GM19035 (cell line): ENCODE data around the gene FBLN7.
"Not testable (repeated sequence)": the region's sequence is repeated elsewhere in the genome, so short reads cannot be mapped to it uniquely, and the experiment has no call there.

Experiments
- ATAC-seq: cut with Tn5 transposase; IDR thresholded peaks from one replicate; pipeline ENCODE4 v1.9.1; 2021; ENCODE audit not compliant: unreplicated experiment

Gene FBLN7, protein sequence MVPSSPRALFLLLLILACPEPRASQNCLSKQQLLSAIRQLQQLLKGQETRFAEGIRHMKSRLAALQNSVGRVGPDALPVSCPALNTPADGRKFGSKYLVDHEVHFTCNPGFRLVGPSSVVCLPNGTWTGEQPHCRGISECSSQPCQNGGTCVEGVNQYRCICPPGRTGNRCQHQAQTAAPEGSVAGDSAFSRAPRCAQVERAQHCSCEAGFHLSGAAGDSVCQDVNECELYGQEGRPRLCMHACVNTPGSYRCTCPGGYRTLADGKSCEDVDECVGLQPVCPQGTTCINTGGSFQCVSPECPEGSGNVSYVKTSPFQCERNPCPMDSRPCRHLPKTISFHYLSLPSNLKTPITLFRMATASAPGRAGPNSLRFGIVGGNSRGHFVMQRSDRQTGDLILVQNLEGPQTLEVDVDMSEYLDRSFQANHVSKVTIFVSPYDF

DNA sequence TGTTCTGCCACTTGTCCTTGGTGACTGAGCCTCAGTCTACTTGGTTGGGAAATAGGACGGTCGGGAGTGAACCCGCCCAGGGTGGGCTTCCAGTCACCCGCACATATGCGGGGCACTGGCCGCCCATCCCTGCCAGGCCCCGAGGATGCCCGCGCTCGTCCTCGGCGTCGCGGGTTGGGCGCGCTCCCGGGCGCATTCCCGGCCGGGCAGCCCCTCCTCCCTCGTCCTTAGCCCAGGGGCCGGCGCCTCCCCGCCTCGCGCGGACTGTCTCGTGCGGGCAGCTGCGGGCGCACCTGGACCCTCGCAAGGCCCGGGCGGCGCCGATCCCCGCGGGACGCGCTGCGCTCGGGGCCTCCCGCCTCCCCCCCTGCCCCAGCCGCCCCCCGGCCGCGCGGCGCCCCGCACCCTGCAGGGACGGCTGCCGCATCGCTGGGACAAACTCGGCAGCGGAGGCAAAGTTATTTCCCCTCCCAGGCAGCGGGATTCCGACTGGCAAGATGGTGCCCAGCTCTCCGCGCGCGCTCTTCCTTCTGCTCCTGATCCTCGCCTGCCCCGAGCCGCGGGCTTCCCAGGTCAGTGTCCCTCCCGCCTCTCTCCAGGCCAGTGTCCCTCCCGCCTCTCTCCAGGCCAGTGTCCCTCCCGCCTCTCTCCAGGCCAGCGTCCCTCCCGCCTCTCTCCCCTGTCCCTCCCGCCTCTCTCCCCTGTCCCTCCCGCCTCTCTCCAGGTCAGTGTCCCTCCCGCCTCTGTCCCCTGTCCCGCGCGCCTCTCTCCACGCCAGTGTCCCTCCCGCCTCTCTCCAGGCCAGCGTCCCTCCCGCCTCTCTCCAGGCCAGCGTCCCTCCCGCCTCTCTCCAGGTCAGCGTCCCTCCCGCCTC lies at the start of gene FBLN7:
FBLN7 (plus strand) TSS at position 227 of the 874 bp plus-strand sequence; CDS start at position 498, 271 bp downstream.
- ATAC-seq = no peak

DNA sequence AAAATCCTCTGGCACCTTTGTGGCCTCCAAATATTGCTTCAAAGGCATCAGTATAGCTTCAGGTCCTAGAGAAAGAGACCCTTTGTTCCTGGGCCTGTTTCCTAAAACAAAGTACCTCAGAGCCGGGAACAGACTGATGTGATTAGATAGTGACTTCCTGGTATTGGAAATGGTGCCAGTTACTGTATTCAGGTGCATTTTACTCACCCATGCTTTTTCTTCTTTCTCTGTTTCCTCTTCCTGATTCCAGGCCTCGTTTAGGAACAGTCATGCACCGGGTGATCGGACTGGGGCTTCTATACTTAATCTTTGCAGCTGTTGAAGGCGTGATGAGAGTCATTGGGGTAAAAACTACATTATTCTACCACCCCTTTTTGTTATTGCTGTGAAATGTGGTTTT lies 48.8 kb upstream of the FBLN7 start:
- no peak for ATAC-seq

DNA sequence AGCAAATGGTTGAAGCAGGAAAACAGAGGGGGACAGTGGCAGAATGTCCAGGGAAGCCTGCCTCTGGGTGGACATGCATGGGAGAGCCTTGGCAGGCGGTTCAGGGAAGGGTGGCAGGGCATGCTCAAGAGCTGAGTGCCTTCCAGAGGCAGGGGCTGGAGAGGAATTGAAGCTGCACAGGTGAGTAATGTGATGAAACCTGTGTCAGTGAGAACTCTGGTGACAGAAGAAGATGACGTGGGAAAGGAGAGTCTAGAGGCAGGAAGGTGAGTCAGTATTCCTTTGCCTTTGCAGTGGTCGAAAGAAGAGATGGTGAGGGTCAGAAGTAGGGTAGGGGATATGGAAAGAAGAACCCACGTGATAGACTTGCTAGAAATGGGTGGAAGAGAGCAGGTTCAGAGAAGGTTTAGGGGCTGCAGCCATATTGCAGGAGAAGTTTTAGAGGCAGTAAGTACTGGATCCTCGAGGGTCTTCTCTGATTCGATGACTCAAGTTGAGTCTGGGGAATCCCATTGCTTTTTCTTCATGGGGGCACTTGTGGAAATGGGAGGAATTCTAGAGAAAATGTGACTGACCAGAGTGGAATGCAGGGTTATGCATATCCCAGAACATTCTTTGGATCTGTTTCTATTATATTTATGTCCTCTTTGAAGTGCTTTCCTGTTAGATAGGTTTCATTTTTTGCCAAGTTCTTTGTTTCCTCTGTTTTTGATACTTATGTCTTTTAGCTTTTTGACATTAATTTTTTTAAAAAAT lies 45.7 kb upstream of the FBLN7 start:
- ATAC-seq = no peak

DNA sequence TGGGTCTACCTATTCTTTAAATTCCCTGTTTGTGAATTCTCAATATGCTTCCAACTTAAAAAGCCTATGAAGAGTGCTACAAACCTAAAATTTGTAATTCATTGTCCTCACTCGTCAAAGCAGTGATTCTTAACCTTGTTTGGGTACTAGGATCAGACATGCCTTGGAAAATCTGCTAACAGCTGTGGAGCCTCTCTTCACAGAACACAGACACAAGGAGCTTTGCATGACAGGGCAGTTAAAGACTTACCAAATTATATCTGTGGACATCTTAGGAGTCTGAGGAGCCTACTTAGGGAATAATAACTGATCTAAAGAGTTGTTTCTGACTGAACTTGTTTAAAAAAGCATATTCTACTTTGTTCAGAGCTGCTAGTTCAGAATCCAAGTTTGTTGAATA lies 45.0 kb upstream of the FBLN7 start:
- ATAC-seq = no peak

DNA sequence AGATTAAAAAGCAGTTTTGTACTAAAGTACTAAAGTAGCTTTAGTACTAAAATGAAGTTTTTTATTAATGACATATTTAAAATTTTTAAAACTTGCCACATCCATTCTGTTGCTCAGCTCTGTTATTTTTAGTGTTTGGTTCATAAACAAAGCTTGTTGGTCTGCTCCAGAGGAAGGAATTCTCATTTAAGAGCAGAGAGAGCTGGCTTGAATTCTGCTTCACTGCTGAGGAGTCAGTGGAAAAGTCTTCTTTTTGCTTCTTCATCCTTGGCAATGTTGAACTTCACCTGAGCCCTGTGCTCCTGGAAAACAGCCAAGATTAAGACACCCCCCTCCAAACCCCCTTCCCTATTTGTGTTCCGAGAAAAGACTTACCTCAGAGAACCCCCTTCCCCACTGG lies 42.5 kb upstream of the FBLN7 start:
- ATAC-seq = no peak

DNA sequence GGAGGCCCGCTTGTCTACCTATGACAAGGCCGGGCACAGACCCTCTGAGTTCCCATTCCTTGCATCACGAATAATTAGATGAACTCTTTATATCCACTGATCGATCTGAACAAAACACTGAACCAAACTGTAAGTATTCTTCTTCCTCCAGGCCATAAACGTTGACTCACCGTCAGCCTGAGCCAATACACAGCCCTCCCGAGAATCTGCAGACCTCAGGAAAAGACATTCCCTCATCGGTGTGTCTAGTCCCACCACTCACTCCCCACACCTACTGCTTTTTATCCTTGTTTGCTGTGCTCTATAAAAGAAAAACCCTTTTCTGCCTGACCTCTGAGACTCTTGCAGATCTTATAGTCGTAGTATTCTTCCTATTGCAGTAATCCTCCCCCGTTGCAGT lies 42.1 kb upstream of the FBLN7 start:
- ATAC-seq = no peak

DNA sequence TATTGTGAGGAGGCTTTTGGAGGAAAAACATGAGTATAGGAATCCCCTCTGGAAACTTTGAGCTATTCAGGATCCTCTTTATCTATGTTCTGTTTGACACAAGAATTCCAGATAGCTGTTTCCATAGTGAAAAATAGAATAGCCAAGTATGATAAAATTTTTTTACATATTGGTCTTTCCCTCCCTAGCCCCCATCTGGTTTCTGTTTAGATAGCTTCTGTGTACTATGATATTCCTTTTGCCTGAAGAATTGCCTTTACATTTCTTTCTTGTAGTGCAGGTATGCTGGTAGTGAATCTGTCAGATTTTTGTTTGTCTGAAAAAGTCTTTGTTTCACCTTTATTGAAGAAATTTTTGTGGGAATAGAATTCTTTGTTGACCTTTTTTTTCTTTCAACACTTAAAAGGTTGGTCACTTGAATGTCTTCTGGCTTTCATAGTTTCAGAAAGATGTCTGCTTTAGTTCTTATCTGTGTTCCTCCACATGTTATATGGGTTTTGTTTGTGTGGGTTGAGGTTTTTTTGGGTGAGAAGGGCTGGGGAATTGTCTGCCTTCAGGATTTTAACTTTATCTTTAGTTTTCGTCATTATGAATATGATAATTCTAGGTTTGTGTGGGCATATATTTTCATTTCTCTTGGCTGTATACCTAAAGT lies 29.9 kb upstream of the FBLN7 start:
- no peak for ATAC-seq

DNA sequence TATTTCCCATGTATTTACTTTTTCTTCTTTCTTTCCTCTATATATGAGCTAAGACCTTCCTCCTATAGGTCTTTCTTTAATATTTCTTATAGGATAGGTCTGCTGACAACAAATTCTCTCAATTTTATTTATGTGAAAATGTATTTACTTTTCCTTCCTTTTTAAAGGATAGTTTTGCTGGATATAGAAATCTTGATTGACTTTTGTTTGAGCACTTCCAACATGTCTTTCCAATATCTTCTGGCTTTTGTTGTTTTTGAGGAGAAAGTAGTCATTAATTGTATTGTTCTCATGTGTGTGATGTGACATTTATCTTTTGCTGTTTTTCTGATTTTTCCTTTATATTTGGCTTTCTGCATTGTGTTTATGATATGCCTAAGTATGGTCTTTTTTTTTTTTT lies 28.9 kb upstream of the FBLN7 start:
- ATAC-seq = no peak

DNA sequence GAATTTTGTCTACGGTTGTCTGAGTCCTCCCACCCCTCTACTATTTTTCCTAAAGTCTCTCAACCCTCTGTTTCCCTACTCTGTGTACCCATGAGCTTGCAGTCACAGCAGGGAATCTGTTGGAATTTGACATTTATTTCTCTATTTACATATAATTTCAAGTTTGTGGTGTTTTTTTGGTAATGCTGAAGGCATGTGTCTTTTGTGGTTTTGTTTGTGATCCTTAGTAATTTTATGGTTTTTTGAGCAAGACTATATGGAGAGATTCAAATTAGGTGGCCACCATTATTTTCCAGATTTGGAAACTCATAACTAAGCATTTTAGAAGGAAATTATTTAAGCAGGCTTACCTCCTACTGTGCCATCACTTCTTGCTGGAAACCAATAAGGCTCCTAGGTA lies 27.2 kb upstream of the FBLN7 start:
- ATAC-seq = no peak

DNA sequence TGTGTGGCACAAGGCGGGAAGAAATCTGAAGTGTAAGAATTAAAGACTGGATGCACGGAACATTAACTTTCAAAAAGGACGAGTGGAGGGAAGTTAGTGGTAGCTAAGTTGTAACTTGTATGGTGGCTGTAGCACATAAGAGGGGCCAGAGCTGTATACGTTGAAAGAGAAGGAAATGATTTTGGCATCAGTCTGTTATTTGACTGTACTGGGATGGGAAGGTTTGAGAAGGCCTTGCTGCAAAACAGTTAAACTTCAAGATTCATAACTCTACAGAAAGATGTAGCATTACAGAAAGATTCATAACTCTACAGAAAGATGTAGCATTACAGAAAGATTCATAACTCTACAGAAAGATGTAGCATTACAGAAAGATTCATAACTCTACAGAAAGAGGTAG lies 24.8 kb upstream of the FBLN7 start:
- not testable (repeated sequence) for ATAC-seq

DNA sequence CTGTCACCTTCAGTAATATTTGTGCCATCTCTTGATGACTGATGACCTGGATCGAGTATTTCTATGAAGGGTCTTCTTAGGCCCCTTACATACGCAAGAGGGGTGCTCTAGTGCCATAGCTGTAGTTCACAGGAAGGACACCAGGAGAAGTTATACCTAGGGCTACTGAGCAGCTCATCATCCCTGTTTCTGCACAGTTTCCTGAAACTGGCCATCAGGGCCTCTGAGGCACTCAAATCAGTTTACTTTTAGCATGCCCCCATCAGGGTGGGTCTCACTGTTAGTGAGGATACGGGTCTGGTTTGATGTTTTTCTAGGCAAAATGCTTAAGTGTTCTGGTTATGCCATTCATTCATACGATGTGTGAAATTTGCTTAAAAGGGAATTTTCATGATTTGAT lies 20.0 kb upstream of the FBLN7 start:
- no peak for ATAC-seq

DNA sequence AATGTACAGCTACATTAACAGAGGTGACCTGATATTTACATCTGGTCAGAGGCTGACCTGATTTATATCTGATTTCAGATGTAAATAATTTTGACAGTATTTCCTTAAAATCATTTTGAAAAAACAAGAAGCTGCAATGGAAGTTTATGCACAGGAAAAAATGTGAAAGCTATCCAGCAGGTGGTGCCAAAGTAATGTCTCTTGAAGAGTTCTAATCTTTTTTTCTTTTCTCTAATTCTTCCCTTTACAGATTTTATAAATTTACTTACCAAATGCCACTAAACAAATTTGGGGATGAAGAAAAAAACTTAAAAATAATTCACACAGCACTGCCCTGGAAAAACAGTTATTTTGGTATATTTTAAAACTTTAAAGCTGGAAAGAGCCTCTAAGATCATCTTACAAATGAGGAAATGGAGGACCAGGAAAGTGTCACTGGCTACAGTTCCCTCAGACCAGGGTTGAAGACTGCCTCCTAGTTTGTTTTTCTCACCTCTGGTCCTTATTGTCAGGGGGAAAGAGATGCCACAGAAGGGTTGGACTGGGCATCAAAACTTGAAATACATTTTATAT lies 16.4 kb upstream of the FBLN7 start:
- ATAC-seq = no peak

DNA sequence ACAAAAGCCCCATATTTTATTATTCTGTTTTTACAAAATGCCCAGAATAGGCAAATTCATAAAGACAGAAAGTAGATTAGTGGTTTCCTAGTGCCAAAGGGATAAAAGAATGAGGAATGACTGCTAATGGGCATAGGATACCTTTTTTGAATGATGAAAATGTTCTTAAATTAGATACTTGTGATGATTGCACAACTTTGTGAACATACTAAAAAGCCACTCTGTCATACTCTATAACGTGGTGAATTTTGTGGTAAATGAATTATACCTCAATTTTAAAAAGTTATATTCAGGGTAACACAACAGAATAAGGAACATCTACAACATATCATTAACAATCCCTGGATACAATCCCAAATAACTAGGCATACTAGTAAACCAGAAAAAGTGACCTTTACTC lies 9.1 kb upstream of the FBLN7 start:
- no peak for ATAC-seq

DNA sequence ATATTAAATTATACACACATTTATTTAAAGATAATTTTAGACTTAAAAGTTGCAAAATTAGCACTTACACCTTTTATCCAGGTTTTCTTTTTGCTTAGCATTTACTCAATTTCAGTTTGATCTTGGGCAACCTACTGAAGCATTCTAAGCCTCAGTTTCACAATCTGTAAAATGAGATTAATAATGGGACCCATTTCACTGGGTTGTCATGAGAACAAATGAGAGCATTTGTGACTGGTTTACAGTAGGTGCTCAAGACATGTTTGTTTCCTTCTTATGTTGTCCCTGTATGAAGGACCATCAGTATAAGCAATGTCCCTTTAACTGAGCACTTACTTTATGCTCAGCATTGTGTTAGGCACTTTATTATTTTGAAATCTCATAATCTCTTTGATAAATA lies 4.8 kb upstream of the FBLN7 start:
- no peak for ATAC-seq

DNA sequence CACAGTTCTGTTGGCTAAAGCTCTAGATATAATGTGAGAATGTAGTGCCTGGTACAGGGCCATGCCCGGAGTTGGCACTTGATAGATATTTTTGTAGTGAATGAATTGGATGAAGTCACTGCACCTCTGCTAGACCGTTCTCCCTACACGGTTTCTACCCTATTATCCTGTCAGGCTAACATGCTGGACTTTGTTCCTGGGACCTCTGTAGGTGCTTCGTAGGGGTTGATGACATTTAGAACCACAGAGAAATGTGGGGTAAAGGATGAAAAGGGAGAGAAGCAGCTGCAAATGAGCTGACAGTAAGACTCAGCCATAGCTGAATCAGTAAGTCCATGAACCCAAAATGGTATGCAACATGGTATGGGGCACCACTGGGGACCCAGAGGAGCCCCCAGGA lies 4.1 kb upstream of the FBLN7 start:
- no peak for ATAC-seq

DNA sequence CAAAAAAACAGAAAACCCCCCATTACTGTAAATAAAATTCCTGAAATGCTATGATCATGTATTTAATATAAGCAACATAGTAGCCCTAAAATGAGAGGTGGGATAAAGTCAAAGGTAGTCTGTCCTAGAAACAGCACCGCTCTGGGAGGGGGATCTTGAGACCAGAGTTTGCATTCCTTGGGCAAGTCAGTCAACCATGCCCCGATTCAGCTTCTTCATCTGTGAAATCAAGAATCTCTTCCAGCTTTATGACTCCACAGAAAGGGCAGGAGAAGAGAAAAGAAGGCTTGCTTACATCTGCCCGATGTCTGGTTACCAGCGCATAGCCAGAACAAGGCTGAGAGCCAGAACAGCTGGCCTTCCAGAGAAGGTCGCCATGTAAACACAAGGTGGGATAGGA lies 2.1 kb upstream of the FBLN7 start:
- ATAC-seq = no peak

DNA sequence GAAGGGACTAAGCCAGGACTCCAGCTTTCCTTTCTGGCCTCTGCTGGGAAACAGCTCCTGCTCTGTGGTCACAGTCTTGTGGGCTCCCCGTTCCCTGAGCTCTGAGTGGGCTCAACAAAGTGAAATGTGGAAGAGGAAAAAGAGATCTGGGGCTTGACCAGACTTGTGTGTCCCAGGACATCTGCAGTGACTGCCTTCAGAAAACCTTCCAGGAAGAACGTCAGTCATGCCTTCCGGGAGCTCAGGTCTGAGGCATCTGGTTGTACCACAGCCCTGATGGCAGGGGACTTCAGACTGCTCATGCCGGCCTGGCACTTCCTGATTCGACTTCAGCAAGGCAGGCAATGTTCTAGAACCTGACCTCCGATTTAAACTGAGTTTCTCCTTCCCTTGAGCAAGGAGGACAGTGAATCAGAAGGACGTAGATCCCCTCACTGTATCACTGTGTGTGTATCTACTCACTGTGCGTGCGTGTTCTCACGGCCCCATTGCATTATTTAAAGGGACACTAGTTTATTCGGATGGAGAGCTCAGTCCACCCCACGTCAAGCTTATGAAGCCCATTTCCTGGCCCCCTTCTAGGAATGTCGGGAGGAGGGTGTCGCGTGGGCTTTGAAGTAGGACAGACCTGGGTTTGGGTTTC lies 548 bp upstream of the FBLN7 start:
- ATAC-seq = no peak

DNA sequence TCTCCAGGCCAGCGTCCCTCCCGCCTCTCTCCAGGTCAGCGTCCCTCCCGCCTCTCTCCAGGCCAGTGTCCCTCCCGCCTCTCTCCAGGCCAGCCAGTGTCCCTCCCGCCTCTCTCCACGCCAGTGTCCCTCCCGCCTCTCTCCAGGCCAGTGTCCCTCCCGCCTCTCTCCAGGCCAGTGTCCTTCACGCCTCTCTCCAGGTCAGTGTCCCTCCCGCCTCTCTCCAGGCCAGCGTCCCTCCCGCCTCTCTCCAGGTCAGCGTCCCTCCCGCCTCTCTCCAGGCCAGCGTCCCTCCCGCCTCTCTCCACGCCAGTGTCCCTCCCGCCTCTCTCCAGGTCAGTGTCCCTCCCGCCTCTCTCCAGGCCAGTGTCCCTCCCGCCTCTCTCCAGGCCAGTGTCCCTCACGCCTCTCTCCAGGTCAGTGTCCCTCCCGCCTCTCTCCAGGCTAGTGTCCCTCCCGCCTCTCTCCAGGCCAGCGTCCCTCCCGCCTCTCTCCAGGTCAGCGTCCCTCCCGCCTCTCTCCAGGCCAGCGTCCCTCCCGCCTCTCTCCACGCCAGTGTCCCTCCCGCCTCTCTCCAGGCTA lies 939 bp downstream of the FBLN7 start:
- ATAC-seq = not testable (repeated sequence)

DNA sequence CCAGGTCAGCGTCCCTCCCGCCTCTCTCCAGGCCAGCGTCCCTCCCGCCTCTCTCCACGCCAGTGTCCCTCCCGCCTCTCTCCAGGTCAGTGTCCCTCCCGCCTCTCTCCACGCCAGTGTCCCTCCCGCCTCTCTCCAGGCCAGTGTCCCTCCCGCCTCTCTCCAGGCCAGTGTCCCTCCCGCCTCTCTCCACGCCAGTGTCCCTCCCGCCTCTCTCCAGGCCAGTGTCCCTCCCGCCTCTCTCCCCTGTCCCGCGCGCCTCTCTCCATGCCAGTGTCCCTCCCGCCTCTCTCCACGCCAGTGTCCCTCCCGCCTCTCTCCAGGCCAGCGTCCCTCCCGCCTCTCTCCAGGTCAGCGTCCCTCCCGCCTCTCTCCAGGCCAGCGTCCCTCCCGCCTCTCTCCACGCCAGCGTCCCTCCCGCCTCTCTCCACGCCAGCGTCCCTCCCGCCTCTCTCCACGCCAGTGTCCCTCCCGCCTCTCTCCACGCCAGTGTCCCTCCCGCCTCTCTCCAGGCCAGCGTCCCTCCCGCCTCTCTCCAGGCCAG lies 1.5 kb downstream of the FBLN7 start:
- ATAC-seq = not testable (repeated sequence)
